HUES48 (cell line): Measurements from ENCODE around the gene GPATCH1.
"Not testable (repeated sequence)": the region's sequence is repeated elsewhere in the genome, so short reads cannot be mapped to it uniquely, and the experiment has no call there.

Source experiments
- H3K27ac ChIP-seq: one replicate; pipeline ENCODE4 v1.7.0; 2013; ENCODE audit warnings: low read depth, low read length, inconsistent platforms
- H3K27me3 ChIP-seq: 2 replicates; pipeline ENCODE4 v1.6.1; 2013; ENCODE audit warnings: mild to moderate bottlenecking, low read length; ENCODE audit not compliant: control insufficient read depth, insufficient read depth
- H3K36me3 ChIP-seq: 2 replicates; pipeline ENCODE4 v1.6.1; 2013; ENCODE audit warnings: low read length; ENCODE audit not compliant: control insufficient read depth, insufficient read depth
- H3K4me1 ChIP-seq: 2 replicates; pipeline ENCODE4 v1.6.1; 2013; ENCODE audit warnings: mild to moderate bottlenecking, low read length; ENCODE audit not compliant: control insufficient read depth, insufficient read depth
- H3K4me3 ChIP-seq: 2 replicates; pipeline ENCODE4 v1.5.1; 2013; ENCODE audit warnings: mild to moderate bottlenecking, low read depth, low read length
- H3K9ac ChIP-seq: 2 replicates; pipeline ENCODE4 v1.6.1; 2013; ENCODE audit warnings: mild to moderate bottlenecking, low read depth, low read length, moderate library complexity
- H3K9me3 ChIP-seq: 2 replicates; pipeline ENCODE4 v1.6.1; 2013; ENCODE audit warnings: low read length; ENCODE audit not compliant: control insufficient read depth, insufficient read depth

The GPATCH1 gene

GRCh38 chr19:33124207-33125098 is 43.5 kb downstream of the GPATCH1 start:
- Histone ChIP-seq H3K9me3 (no peaks in the 10 kb centered on the region), H3K36me3 (peaks cover 30% of the 10 kb centered on the region), H3K27me3 (no peaks in the 10 kb centered on the region), H3K9ac (no peak overlapping the region), H3K27ac (peak overlapping the region; percentile 51), H3K4me3 (no peak overlapping the region), H3K4me1 (no peaks in the 10 kb centered on the region)

- no peak overlapping the region for H3K9ac ChIP-seq
- no peaks in the 10 kb centered on the region for H3K4me1 ChIP-seq
- peaks cover 38% of the 10 kb centered on the region for H3K36me3 ChIP-seq
- no peaks in the 10 kb centered on the region for H3K27me3 ChIP-seq
- H3K27ac ChIP-seq: no peak overlapping the region
- no peaks in the 10 kb centered on the region for H3K9me3 ChIP-seq
- H3K4me3 ChIP-seq: no peak overlapping the region
Measured at GRCh38 chr19:33125929-33126388, 45.0 kb downstream of the GPATCH1 start.

- not testable (repeated sequence) for H3K27ac ChIP-seq, H3K4me1 ChIP-seq, H3K9me3 ChIP-seq, H3K4me3 ChIP-seq, H3K9ac ChIP-seq, H3K27me3 ChIP-seq
- H3K36me3 ChIP-seq: peaks cover 38% of the 10 kb centered on the region
Measured at GRCh38 chr19:33126712-33127111, 45.7 kb downstream of the GPATCH1 start.

GRCh38 chr19:33129901-33130300 is 48.9 kb downstream of the GPATCH1 start:
- Histone ChIP-seq H3K9ac (no peak overlapping the region), H3K4me3 (no peak overlapping the region), H3K36me3 (peaks cover 35% of the 10 kb centered on the region), H3K4me1 (no peaks in the 10 kb centered on the region), H3K27ac (no peak overlapping the region), H3K27me3 (no peaks in the 10 kb centered on the region), H3K9me3 (no peaks in the 10 kb centered on the region)

- H3K9ac ChIP-seq: no peak overlapping the region
- peaks cover 32% of the 10 kb centered on the region for H3K36me3 ChIP-seq
- H3K4me1 ChIP-seq: no peaks in the 10 kb centered on the region
- H3K4me3 ChIP-seq: no peak overlapping the region
- no peaks in the 10 kb centered on the region for H3K9me3 ChIP-seq
- H3K27me3 ChIP-seq: no peaks in the 10 kb centered on the region
- no peak overlapping the region for H3K27ac ChIP-seq
Measured at GRCh38 chr19:33130433-33130832, 49.5 kb downstream of the GPATCH1 start.

- Histone ChIP-seq H3K27ac (no peak within 1 kb of the TSS), H3K9me3 (no peaks in the 10 kb centered on the region), H3K4me1 (no peaks in the 10 kb centered on the region), H3K4me3 (no peak within 1 kb of the TSS), H3K36me3 (peaks cover 23% of the 10 kb centered on the region), H3K9ac (no peak within 1 kb of the TSS), H3K27me3 (no peaks in the 10 kb centered on the region)
Measured at GRCh38 chr19:33132021-33132420, 51.0 kb downstream of the GPATCH1 start, which contains the start of gene WDR88. TSS of gene WDR88 (plus strand) at chr19:33132114. CDS start at chr19:33132170, 56 bp downstream.

- H3K9ac ChIP-seq: no peak overlapping the region
- peaks cover 20% of the 10 kb centered on the region for H3K36me3 ChIP-seq
- no peaks in the 10 kb centered on the region for H3K4me1 ChIP-seq
- no peak overlapping the region for H3K27ac ChIP-seq
- H3K9me3 ChIP-seq: no peaks in the 10 kb centered on the region
- H3K27me3 ChIP-seq: no peaks in the 10 kb centered on the region
- H3K4me3 ChIP-seq: no peak overlapping the region
Measured at GRCh38 chr19:33132425-33132824, 51.4 kb downstream of the GPATCH1 start.

GRCh38 chr19:33133438-33134031 is 52.6 kb downstream of the GPATCH1 start:
- Histone ChIP-seq H3K36me3 (peaks cover 13% of the 10 kb centered on the region), H3K9me3 (no peaks in the 10 kb centered on the region), H3K4me3 (no peak overlapping the region), H3K9ac (no peak overlapping the region), H3K4me1 (no peaks in the 10 kb centered on the region), H3K27ac (no peak overlapping the region), H3K27me3 (no peaks in the 10 kb centered on the region)

- no peaks in the 10 kb centered on the region for H3K9me3 ChIP-seq
- H3K9ac ChIP-seq: no peak overlapping the region
- H3K27ac ChIP-seq: no peak overlapping the region
- H3K27me3 ChIP-seq: no peaks in the 10 kb centered on the region
- H3K4me3 ChIP-seq: no peak overlapping the region; the same call in 1 of the 2 replicates
- H3K36me3 ChIP-seq: peaks cover 7% of the 10 kb centered on the region; the same call in 1 of the 2 replicates
- H3K4me1 ChIP-seq: no peaks in the 10 kb centered on the region
Measured at GRCh38 chr19:33134571-33135041, 53.6 kb downstream of the GPATCH1 start.

- H3K4me1 ChIP-seq: no peaks in the 10 kb centered on the region
- no peaks in the 10 kb centered on the region for H3K27me3 ChIP-seq
- no peak overlapping the region for H3K9ac ChIP-seq
- H3K4me3 ChIP-seq: no peak overlapping the region
- no peak overlapping the region for H3K27ac ChIP-seq
- no peaks in the 10 kb centered on the region for H3K36me3 ChIP-seq
- H3K9me3 ChIP-seq: no peaks in the 10 kb centered on the region
Measured at GRCh38 chr19:33139165-33139564, 58.2 kb downstream of the GPATCH1 start.

- Histone ChIP-seq H3K9ac (no peak overlapping the region), H3K27me3 (no peaks in the 10 kb centered on the region; the same call in 1 of the 2 replicates), H3K27ac (no peak overlapping the region), H3K4me3 (no peak overlapping the region), H3K36me3 (no peaks in the 10 kb centered on the region), H3K4me1 (no peaks in the 10 kb centered on the region), H3K9me3 (no peaks in the 10 kb centered on the region)
Measured at GRCh38 chr19:33143897-33144405, 63.0 kb downstream of the GPATCH1 start.
